Ishikawa (cell line): ENCODE results near the gene KIF26B.

ENCODE experiments used
- CEBPB ChIP-seq: IDR thresholded peaks from 2 replicates; pipeline ENCODE4 v1.6.1; 2012
- CREB1 ChIP-seq: IDR thresholded peaks from 2 replicates; pipeline ENCODE4 v1.6.1; 2012; ENCODE audit warnings: low read depth
- EGR1 ChIP-seq: IDR thresholded peaks from 2 replicates; pipeline ENCODE4 v1.6.1; 2012
- EP300 ChIP-seq: IDR thresholded peaks from 2 replicates; pipeline ENCODE4 v1.6.1; 2012; ENCODE audit warnings: borderline replicate concordance
- FOXM1 ChIP-seq: IDR thresholded peaks from 2 replicates; pipeline ENCODE4 v1.6.1; 2012; ENCODE audit warnings: low read depth, borderline replicate concordance
- NFIC ChIP-seq: IDR thresholded peaks from 2 replicates; pipeline ENCODE4 v1.6.1; 2012
- RAD21 ChIP-seq: IDR thresholded peaks from 2 replicates; pipeline ENCODE4 v1.6.1; 2012; ENCODE audit warnings: low read depth
- TAF1 ChIP-seq: IDR thresholded peaks from 2 replicates; pipeline ENCODE4 v1.6.1; 2012; ENCODE audit warnings: low read depth, mild to moderate bottlenecking
- TCF12 ChIP-seq: IDR thresholded peaks from 2 replicates; pipeline ENCODE4 v1.6.1; 2012; ENCODE audit warnings: low read depth
- TEAD4 ChIP-seq: IDR thresholded peaks from 2 replicates; pipeline ENCODE4 v1.6.1; 2012
- YY1 ChIP-seq: IDR thresholded peaks from 2 replicates; pipeline ENCODE4 v1.6.1; 2012; ENCODE audit warnings: low read depth
- ZBTB7A ChIP-seq: IDR thresholded peaks from 2 replicates; pipeline ENCODE4 v1.6.1; 2012; ENCODE audit warnings: low read depth
- TF ChIP-seq, protein P1 (sequence below): IDR thresholded peaks from 2 replicates; pipeline ENCODE4 v1.6.1; 2012
- TF ChIP-seq, protein P2 (sequence below): IDR thresholded peaks from 2 replicates; pipeline ENCODE4 v1.6.1; 2012; ENCODE audit warnings: low read depth, mild to moderate bottlenecking
- TF ChIP-seq, protein P3 (sequence below): IDR thresholded peaks from 2 replicates; pipeline ENCODE4 v1.6.1; 2012

The KIF26B gene

DNA sequence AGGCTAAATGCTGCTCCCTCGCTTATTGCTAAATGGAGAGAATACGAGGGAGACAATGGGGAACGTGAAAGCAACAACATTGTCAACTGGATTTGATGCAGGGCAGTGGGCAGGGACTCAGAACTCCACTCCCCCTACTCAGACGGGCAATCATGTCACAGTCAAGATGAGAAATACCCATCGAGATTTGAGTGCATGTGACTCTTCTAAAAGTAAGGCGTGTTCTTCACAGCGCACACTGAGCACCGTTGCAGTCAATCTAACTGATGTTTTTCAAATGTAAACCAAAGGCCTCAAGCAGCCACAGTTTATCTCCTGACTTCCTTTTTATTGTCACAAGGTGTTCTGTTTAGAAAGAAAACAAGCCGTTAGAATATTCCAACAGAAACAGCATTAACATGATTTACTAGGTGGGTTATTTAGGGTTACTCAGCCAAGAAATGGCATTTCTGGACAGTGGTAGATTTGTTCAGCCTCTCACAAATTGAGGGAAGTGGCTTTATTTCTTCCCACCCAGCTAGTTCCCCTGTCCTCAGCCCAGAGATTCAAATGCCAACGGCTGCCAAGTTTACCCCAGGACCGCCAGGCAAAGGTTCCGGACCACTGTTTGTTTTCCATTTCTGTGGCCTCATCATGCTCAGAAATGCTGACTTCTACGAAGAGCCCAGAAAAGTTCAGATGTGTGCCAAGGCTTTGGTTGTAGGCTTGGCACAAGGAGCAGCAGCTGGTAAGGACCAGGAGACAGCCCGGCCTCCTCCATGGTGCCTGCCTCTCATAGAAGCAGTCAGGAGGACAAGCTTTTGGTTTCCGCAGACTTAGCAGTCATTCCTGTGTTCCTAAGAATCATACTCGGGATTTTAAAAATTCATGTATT lies 171.4 kb downstream of the KIF26B start:
- TF ChIP-seq TCF12: no peak
- TF ChIP-seq, protein P1, sequence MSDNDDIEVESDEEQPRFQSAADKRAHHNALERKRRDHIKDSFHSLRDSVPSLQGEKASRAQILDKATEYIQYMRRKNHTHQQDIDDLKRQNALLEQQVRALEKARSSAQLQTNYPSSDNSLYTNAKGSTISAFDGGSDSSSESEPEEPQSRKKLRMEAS: no peak
- no peak for TF ChIP-seq CREB1
- TF ChIP-seq ZBTB7A: no peak
- TF ChIP-seq RAD21: no peak
- no peak for TF ChIP-seq CEBPB
- no peak for TF ChIP-seq TAF1
- TF ChIP-seq EP300: no peak
- TF ChIP-seq, protein P2, sequence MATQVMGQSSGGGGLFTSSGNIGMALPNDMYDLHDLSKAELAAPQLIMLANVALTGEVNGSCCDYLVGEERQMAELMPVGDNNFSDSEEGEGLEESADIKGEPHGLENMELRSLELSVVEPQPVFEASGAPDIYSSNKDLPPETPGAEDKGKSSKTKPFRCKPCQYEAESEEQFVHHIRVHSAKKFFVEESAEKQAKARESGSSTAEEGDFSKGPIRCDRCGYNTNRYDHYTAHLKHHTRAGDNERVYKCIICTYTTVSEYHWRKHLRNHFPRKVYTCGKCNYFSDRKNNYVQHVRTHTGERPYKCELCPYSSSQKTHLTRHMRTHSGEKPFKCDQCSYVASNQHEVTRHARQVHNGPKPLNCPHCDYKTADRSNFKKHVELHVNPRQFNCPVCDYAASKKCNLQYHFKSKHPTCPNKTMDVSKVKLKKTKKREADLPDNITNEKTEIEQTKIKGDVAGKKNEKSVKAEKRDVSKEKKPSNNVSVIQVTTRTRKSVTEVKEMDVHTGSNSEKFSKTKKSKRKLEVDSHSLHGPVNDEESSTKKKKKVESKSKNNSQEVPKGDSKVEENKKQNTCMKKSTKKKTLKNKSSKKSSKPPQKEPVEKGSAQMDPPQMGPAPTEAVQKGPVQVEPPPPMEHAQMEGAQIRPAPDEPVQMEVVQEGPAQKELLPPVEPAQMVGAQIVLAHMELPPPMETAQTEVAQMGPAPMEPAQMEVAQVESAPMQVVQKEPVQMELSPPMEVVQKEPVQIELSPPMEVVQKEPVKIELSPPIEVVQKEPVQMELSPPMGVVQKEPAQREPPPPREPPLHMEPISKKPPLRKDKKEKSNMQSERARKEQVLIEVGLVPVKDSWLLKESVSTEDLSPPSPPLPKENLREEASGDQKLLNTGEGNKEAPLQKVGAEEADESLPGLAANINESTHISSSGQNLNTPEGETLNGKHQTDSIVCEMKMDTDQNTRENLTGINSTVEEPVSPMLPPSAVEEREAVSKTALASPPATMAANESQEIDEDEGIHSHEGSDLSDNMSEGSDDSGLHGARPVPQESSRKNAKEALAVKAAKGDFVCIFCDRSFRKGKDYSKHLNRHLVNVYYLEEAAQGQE: no peak
- TF ChIP-seq TEAD4: no peak
- TF ChIP-seq NFIC: no peak
- TF ChIP-seq, protein P3, sequence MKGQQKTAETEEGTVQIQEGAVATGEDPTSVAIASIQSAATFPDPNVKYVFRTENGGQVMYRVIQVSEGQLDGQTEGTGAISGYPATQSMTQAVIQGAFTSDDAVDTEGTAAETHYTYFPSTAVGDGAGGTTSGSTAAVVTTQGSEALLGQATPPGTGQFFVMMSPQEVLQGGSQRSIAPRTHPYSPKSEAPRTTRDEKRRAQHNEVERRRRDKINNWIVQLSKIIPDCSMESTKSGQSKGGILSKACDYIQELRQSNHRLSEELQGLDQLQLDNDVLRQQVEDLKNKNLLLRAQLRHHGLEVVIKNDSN: no peak
- TF ChIP-seq FOXM1: no peak
- TF ChIP-seq EGR1: no peak
- no peak for TF ChIP-seq YY1

DNA sequence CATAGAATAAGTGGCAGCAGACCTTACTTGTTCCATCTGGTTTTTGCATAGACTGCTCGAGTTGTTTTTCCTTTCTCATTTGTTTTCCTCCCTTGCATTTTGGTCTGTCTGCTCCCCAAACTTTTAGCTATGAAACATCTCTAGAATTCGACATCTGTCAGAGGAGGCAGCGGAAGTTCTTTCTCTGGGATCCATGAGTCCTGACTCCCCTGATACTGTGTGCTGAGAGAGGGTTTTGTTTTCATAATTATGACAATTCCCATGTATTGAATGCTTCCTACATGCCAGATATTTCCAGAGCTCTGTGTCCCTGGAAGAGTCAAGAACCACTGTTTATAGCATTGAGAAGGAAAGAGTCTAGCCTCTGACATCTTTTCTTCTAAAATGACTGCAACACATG lies 172.6 kb downstream of the KIF26B start:
- TF ChIP-seq, protein P1: no peak
- TF ChIP-seq EP300 (no peak), RAD21 (no peak), CREB1 (no peak), NFIC (no peak), ZBTB7A (no peak), YY1 (no peak), EGR1 (no peak), CEBPB (no peak), FOXM1 (no peak), TEAD4 (no peak), TAF1 (no peak), TCF12 (no peak)
- TF ChIP-seq, protein P2: no peak
- TF ChIP-seq, protein P3: no peak

DNA sequence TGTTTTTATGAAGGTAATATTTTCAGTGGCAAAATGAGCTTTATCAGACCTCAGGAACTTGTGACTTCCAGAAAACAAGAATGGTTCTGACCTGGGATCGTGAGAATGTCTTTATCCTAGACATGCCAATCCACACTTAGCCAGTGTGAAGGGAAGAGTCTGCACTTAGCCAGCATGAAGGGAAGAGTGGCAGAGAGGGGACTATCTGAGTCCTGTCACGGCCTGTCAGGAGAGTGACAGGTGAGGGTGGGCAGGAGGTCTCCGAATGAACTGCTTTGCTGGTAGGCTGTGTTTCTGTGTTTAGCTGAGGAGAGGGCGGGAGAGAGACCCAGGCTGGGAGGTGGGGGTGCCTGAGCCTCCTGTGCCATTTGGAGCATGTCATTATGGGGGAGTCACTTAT lies 173.1 kb downstream of the KIF26B start:
- TF ChIP-seq CEBPB: no peak
- no peak for TF ChIP-seq TCF12
- no peak for TF ChIP-seq ZBTB7A
- TF ChIP-seq TAF1: no peak
- TF ChIP-seq, protein P1: no peak
- TF ChIP-seq FOXM1: no peak
- no peak for TF ChIP-seq RAD21
- TF ChIP-seq YY1: no peak
- TF ChIP-seq, protein P3: no peak
- TF ChIP-seq EGR1: no peak
- TF ChIP-seq, protein P2: no peak
- no peak for TF ChIP-seq EP300
- no peak for TF ChIP-seq TEAD4
- no peak for TF ChIP-seq CREB1
